GM12878 (cell line): ENCODE data around the gene ANXA10.

Experiments used
- EZH2 ChIP-seq: IDR thresholded peaks from 2 replicates; pipeline ENCODE4 v1.6.1; 2012; ENCODE audit warnings: low read depth, mild to moderate bottlenecking, control low read depth, inconsistent platforms, low read length, borderline replicate concordance; ENCODE audit not compliant: control insufficient read depth
- STAT3 ChIP-seq: IDR thresholded peaks from 2 replicates; pipeline ENCODE4 v1.6.1; 2011; ENCODE audit warnings: low read depth, low read length, improper control_type of control experiment
- TF ChIP-seq, protein P1 (sequence below): fragments of 450-650 bp; IDR thresholded peaks from 2 replicates; pipeline ENCODE4 v1.6.1; 2016; ENCODE audit warnings: mild to moderate bottlenecking

DNA sequence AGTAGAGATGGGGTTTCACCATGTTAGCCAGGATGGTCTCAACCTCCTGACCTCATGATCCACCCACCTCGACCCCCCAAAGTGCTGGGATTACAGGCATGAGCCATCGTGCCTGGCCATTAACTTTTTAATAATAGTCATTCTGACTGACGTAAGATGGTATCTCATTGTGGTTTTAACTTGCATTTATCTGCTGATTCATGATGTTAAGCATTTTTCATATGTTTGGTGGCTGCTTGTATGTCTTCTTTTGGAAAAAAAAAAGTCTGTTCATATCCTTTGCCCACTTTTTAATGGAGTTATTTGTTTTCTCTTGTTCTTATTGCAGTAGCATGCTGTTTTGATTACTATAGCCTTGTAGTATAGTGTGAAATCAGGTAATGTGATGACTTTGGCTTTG, 45.8 kb downstream of the ANXA10 start:
- no peak for TF ChIP-seq STAT3
- no peak for TF ChIP-seq EZH2
- TF ChIP-seq, protein P1, sequence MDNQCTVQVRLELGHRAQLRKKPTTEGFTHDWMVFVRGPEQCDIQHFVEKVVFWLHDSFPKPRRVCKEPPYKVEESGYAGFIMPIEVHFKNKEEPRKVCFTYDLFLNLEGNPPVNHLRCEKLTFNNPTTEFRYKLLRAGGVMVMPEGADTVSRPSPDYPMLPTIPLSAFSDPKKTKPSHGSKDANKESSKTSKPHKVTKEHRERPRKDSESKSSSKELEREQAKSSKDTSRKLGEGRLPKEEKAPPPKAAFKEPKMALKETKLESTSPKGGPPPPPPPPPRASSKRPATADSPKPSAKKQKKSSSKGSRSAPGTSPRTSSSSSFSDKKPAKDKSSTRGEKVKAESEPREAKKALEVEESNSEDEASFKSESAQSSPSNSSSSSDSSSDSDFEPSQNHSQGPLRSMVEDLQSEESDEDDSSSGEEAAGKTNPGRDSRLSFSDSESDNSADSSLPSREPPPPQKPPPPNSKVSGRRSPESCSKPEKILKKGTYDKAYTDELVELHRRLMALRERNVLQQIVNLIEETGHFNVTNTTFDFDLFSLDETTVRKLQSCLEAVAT: no peak
